Stimulated activated CD8-positive, alpha-beta memory T cell treated with anti-CD3 and anti-CD28 coated beads, Interleukin-12 subunit alpha, Interleukin-12 subunit beta, amount 100 ng/mL, for 4 hours (primary cell): Measurements from ENCODE around the gene IYD.
"Not testable (repeated sequence)": the region's sequence is repeated elsewhere in the genome, so short reads cannot be mapped to it uniquely, and the experiment has no call there.

Experiments
- DNase-seq: peaks from one replicate; pipeline ENCODE4 v3.0.0-alpha.2; 2020; ENCODE audit warnings: low read depth

Gene IYD

DNA sequence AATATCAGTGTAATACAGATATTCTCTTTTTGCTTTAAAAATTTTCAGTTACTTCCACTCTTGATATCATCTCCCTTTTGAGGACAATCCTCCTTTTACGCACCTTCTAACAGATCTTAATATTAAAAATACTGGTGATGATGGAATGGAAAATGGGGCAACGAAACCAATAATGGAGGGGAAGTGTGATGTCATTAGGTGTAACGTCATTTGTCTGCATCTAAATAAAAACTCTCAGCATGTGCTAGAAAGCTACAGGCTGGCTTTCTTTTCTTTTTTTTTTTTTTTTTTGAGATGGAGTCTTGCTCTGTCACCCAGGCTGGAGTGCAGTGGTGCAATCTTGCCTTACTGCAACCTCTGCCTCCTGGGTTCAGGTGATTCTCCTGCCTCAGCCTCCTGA, 66.5 kb downstream of the IYD start:
- DNase-seq = no peak

DNA sequence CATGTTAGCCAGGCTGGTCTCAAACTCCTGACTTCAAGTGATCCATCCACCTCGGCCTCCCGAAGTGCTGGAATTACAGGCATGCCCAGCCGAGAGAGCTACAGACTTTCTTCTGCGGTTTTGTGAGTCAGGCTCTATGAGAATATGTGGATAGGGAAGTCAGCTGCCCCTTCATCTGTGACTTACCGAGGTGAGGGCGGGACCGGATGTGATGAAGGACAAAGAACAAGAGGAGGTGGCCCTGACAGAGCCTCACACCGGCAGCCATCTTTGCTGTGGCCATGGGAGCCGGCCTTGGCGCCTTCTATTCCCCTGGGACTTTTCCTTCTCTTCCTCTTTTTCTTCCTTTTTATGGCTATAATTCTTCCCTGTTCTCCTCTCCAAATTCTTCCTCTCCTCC, 67.0 kb downstream of the IYD start:
- no peak for DNase-seq

DNA sequence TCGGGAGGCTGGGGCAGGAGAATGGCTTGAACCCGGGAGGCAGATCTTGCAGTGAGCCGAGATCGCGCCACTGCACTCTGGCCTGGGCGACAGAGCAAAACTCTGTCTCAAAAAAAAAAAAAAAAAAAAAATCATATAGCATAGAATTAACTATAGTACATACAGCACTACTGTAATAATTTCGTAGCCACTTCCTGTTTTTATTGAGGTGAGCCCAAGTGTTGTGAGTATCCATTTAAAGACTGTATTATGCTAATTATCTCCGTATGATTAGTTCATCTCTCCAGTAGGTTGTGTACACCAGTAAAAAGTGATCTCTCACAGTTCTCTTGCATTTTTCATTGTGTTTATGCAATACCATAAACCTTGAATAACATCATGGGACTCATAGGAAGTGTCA, 70.6 kb downstream of the IYD start:
- DNase-seq = no peak

DNA sequence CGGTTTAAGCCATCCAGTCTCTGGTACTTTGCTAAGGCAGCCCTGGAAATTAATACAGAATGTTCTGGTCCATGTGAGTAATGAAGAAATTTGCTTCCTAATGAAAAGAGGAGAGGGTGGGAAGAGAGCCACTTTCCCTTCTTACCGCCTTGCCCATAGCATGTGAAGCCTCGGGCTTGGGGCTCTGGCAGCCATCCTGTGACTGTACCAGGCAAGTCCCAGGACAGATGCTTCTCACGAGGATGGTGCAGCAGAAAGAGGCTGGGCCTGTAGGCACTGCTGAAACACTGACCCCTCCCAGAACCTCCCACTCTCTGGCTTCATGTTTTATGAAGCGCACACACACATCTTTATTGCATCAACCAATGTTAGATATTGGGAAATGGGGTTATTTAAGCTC, 74.8 kb downstream of the IYD start:
- no peak for DNase-seq

DNA sequence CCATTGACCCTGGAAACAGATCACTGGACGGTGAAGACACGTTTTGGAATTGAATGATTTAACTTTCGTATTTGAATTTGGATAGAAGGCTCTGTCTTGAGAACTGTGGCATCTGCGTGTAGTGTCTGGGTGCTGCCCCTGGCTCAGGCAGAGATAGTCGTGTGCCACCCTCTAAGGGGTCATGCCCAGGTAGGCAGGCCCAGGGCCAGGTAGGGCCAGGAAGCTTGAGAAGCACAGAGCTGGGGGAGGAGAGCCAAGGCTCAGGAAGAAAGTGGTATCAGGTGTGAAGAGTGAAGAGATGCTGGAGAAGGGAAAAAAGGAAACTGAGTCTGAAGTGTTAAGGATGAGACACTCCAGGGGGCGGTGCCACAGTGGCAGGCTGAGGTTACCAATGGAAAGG, 75.5 kb downstream of the IYD start:
- DNase-seq = no peak

DNA sequence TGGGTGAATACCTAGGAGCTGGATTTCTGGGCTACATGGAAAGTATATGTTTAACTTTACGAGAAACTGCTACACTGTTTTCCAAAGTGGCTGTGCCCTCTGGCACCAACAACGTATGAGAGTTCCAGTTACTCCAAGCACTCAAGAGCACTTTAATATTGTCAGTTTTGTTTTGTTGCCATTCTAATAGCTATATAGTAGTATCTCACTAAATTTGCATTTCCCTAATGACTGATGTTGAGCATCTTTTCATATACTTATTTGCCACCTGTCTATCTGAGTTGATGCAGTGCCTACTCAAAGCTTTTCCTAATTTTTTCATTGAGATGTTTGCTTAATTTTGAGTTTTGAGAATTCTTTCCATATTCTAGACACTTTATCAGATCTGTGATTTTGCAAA, 76.7 kb downstream of the IYD start:
- no peak for DNase-seq

DNA sequence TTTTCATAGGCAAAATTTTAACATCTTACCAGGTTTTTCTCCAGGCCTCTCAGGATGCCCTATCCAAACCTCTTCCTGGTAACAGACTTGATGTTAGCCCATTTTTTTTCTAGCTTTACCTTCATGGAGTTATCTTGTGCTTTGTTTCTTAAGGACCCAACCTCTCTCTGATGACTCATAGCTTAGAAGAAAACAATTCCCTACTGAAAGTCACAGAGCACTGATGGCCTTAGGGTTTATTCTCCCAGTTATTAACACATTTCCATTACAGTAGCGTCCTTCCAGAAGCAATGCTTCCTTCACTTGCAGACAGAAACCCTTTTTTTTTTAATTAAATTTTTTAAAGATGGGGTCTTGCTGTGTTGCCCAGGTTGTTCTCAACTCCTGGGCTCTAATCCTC, 79.4 kb downstream of the IYD start:
- no peak for DNase-seq

DNA sequence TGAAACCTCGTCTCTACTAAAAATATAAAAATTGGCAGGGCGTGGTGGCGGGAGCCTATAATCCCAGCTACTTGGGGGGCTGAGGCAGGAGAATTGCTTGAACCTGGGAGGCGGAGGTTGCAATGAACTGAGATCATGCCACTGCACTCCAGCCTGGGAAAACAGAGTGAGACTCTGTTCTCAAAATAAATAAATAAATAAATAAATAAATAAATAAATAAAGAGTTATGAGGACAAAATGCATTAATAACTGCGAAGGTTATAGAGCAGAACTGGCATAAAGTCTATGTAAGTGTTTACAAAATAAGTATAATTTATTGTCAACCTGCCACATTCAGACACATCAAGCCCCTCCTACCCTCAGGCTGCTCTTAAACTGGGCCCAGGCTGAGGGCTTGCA, 80.2 kb downstream of the IYD start:
- not testable (repeated sequence) for DNase-seq

DNA sequence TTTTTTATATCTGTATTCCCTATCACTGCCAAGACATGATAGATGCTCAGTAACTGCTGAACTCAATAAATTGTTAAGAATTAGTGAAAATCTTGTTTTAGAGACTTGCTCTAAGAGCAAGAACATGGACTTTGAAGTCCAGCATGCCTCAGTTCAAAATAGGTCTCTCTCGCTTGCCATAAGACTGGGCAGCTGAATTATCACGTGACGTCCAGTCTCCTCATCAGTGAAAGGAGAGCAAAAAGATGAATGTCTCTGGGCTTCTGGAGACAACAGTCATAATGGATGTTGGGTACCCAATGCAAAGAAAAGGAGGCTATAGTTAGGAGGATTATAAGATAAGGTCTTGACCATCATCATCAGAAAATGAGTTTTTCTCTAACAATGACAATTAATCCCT, 82.1 kb downstream of the IYD start:
- no peak for DNase-seq

DNA sequence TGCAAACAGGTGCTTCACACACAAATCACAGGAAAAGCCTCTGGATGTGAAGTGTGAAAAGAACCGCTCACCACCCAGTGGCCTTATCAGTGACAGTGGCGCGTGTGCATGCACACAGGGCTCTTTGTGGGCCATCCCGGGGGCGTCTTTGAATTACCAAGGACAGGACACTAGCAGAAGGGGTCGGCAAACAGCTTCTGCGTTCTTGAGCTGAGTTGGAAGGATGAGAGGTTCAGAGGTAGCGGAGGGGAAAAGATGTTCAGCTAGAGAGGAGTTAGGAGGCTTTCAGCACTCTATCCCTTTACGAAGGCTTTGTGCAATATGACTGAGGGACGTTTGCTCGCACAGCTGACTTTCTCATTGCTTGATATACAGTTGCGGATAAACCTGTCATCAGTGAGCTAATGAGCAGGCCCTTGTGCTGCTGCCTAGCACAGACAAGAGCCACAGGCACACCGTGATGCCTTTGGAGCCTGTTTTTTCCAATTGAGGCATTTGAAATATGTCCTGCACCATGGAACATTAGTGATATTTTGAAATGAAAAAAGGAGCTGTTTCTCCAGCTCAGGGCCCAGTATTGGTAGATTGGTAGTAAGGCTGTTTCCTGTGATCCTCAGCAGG, 83.1 kb downstream of the IYD start:
- DNase-seq = no peak

DNA sequence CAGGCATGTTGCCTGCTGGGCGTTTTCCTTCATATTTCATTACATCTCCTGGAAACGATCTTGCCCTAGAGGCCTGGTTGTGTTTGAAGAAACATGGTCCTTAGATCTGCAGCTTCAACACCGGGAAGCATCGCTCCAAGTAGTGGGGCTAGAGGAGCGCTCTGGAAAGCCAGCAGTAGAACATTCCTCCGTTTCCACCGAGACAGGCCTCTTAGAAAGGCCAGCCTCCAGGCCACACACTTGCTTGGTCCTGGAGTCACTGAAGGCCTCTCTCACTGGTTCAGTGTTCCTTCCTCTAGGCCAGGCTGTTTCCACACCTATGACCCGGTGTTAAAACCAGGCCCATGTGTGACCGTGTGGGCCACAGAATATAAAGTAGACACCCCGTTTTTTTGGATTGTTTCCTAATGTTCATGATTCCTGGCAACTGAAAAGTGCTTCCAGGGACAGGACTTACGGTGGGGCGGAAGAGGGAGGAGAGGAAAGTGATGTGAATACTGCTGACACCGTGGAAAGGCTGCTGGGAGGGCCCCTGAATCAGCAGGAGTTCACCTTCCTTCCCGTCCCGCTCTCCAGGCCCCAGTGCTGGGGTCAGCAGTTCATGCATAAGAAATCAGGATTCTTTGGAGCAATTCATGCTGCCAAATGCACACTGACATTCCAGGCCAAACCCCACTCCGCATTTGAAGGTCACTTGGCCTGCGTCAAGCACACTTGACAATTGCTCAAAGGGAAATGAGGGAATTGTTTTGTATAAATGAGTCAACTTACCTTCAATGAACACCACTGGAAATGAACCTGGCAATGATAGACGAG, 83.8 kb downstream of the IYD start:
- DNase-seq = no peak

DNA sequence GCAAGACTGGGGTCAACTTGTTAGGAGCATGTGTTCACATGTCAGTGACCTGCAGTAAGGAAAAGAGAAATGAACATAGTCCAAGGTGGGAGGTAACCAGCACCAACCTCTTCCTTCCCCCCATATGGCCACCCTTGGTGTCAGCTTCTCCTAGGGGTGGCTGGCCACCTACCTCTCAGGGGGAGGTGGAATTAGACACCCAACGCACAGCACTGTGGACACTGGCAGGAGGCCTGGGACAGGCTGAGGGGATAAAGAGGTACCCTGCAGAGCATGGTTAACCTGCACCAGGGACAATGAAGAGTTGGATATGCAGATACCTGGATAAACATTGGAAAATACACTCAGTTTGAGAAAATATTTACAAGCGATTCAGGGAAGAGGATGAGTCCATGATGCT, 84.5 kb downstream of the IYD start:
- DNase-seq = no peak
